Fibroblast of lung (primary cell): ENCODE measurements around the gene ARSA.

Source experiments
- CTCF ChIP-seq, 2 donors: IDR thresholded peaks in 1 of 2; conservative IDR thresholded peaks in 1 of 2; 1 replicate in 1 of 2; 2 replicates in 1 of 2; pipeline ENCODE4 v1.5.1; 2011 to 2012; ENCODE audit warnings: low read length in 2 of 2, control low read depth in 1 of 2, inconsistent platforms in 1 of 2, low read depth in 1 of 2, mild to moderate bottlenecking in 1 of 2
- EZH2 ChIP-seq: IDR thresholded peaks from 2 replicates; pipeline ENCODE4 v1.5.1; 2012; ENCODE audit warnings: low read length, control low read depth, mild to moderate bottlenecking; ENCODE audit errors: missing control alignments

GRCh38 chr22:50676180-50676636 is 48.3 kb upstream of the ARSA start:
- TF ChIP-seq CTCF (conservative IDR thresholded peaks at IDR 0.05 in 1 of 2, IDR thresholded peaks at IDR 0.05 in 1 of 2; ENCODE audit: low read depth in 1 of 2, low read length in 2 of 2) (no peak), EZH2 (no peak)
